ENCODE measurements around the gene GUCY2C.

GUCY2C gene

GRCh38 chr12:14601692-14602478 is 94.5 kb downstream of the GUCY2C start:
- TF ChIP-seq RAD21 (IDR thresholded peaks at IDR 0.05; ENCODE audit: low read depth) (no peak), ZBTB7A (IDR thresholded peaks at IDR 0.05; ENCODE audit: low read depth) (no peak), MAX (IDR thresholded peaks at IDR 0.05) (no peak), FOXM1 (IDR thresholded peaks at IDR 0.05; ENCODE audit: borderline replicate concordance, low read depth) (no peak), TEAD4 (IDR thresholded peaks at IDR 0.05) (no peak), TCF12 (IDR thresholded peaks at IDR 0.05; ENCODE audit: low read depth) (no peak), CREB1 (IDR thresholded peaks at IDR 0.05; ENCODE audit: low read depth) (no peak)
- TF ChIP-seq, protein P1, sequence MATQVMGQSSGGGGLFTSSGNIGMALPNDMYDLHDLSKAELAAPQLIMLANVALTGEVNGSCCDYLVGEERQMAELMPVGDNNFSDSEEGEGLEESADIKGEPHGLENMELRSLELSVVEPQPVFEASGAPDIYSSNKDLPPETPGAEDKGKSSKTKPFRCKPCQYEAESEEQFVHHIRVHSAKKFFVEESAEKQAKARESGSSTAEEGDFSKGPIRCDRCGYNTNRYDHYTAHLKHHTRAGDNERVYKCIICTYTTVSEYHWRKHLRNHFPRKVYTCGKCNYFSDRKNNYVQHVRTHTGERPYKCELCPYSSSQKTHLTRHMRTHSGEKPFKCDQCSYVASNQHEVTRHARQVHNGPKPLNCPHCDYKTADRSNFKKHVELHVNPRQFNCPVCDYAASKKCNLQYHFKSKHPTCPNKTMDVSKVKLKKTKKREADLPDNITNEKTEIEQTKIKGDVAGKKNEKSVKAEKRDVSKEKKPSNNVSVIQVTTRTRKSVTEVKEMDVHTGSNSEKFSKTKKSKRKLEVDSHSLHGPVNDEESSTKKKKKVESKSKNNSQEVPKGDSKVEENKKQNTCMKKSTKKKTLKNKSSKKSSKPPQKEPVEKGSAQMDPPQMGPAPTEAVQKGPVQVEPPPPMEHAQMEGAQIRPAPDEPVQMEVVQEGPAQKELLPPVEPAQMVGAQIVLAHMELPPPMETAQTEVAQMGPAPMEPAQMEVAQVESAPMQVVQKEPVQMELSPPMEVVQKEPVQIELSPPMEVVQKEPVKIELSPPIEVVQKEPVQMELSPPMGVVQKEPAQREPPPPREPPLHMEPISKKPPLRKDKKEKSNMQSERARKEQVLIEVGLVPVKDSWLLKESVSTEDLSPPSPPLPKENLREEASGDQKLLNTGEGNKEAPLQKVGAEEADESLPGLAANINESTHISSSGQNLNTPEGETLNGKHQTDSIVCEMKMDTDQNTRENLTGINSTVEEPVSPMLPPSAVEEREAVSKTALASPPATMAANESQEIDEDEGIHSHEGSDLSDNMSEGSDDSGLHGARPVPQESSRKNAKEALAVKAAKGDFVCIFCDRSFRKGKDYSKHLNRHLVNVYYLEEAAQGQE (IDR thresholded peaks at IDR 0.05; ENCODE audit: low read depth): no peak

DNA sequence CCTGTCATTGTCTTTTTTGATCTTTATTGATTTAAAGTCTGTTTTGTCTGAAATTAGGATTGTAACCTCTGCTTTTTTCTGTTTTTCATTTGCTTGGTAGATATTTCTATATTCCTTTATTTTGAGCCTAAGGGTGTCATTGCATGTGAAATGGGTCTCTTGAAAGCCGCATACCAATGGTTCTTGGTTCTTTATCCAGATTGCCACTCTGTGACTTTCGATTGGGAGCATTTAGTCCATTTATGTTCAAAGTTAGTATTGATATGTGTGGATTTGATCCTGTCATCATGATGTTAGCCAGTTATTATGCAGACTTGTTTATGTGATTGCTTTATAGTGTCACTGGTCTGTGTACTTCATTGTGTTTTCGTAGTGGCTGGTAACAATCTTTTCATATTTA is 98.9 kb downstream of the GUCY2C start:
- TF ChIP-seq EP300 (IDR thresholded peaks at IDR 0.05; ENCODE audit: borderline replicate concordance) (no peak), NFIC (IDR thresholded peaks at IDR 0.05) (no peak), YY1 (IDR thresholded peaks at IDR 0.05; ENCODE audit: low read depth) (no peak), EGR1 (IDR thresholded peaks at IDR 0.05) (no peak), CEBPB (IDR thresholded peaks at IDR 0.05) (no peak), MAX (IDR thresholded peaks at IDR 0.05) (no peak), ZBTB7A (IDR thresholded peaks at IDR 0.05; ENCODE audit: low read depth) (no peak), TEAD4 (IDR thresholded peaks at IDR 0.05) (no peak), CREB1 (IDR thresholded peaks at IDR 0.05; ENCODE audit: low read depth) (no peak), FOXM1 (IDR thresholded peaks at IDR 0.05; ENCODE audit: borderline replicate concordance, low read depth) (no peak), RAD21 (IDR thresholded peaks at IDR 0.05; ENCODE audit: low read depth) (no peak), TCF12 (IDR thresholded peaks at IDR 0.05; ENCODE audit: low read depth) (no peak), TAF1 (IDR thresholded peaks at IDR 0.05; ENCODE audit: low read depth) (no peak)
- TF ChIP-seq, protein P1 (IDR thresholded peaks at IDR 0.05; ENCODE audit: low read depth): no peak
- TF ChIP-seq, protein P2, sequence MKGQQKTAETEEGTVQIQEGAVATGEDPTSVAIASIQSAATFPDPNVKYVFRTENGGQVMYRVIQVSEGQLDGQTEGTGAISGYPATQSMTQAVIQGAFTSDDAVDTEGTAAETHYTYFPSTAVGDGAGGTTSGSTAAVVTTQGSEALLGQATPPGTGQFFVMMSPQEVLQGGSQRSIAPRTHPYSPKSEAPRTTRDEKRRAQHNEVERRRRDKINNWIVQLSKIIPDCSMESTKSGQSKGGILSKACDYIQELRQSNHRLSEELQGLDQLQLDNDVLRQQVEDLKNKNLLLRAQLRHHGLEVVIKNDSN (IDR thresholded peaks at IDR 0.05): no peak

GRCh38 chr12:14591719-14592118 is 104.7 kb downstream of the GUCY2C start:
- TF ChIP-seq ZBTB7A (IDR thresholded peaks at IDR 0.05; ENCODE audit: low read depth) (no peak), YY1 (IDR thresholded peaks at IDR 0.05; ENCODE audit: low read depth) (no peak), TEAD4 (IDR thresholded peaks at IDR 0.05) (no peak), NFIC (IDR thresholded peaks at IDR 0.05) (no peak), RAD21 (IDR thresholded peaks at IDR 0.05; ENCODE audit: low read depth) (no peak), EGR1 (IDR thresholded peaks at IDR 0.05) (no peak), TCF12 (IDR thresholded peaks at IDR 0.05; ENCODE audit: low read depth) (no peak), CEBPB (IDR thresholded peaks at IDR 0.05) (no peak), CREB1 (IDR thresholded peaks at IDR 0.05; ENCODE audit: low read depth) (no peak), FOXM1 (IDR thresholded peaks at IDR 0.05; ENCODE audit: borderline replicate concordance, low read depth) (no peak), MAX (IDR thresholded peaks at IDR 0.05) (no peak), EP300 (IDR thresholded peaks at IDR 0.05; ENCODE audit: borderline replicate concordance) (no peak), TAF1 (IDR thresholded peaks at IDR 0.05; ENCODE audit: low read depth) (no peak)
- TF ChIP-seq, protein P1 (IDR thresholded peaks at IDR 0.05; ENCODE audit: low read depth): no peak
- TF ChIP-seq, protein P2 (IDR thresholded peaks at IDR 0.05): no peak

Measured in Ishikawa (cell line).